Diencephalon (tissue), 1 donor: ENCODE measurements around the gene FNDC4. TPM values are rescaled to one million over a fixed set of nuclear protein-coding genes. Genes with fewer than 3 reads are reported as not detected.

Experiments
- small RNA-seq: library from RNA; depleted of rRNA; stranded (forward); fragments of <200 nt; gene quantifications from one replicate; pipeline ENCODE3, GENCODE V24; 2014
- total RNA-seq: library from RNA; depleted of rRNA; stranded (reverse); fragments of >200 nt; gene quantifications from one replicate; pipeline ENCODE4 v1.2.3, GENCODE V29; 2014

The FNDC4 gene, protein sequence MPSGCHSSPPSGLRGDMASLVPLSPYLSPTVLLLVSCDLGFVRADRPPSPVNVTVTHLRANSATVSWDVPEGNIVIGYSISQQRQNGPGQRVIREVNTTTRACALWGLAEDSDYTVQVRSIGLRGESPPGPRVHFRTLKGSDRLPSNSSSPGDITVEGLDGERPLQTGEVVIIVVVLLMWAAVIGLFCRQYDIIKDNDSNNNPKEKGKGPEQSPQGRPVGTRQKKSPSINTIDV
- 52.8 TPM for total RNA-seq

GRCh38 chr2:27494944-27495554, at the start of gene FNDC4:
FNDC4 (minus strand) TSS chr2:27495200; CDS start chr2:27494679, 521 bp downstream.

DNA sequence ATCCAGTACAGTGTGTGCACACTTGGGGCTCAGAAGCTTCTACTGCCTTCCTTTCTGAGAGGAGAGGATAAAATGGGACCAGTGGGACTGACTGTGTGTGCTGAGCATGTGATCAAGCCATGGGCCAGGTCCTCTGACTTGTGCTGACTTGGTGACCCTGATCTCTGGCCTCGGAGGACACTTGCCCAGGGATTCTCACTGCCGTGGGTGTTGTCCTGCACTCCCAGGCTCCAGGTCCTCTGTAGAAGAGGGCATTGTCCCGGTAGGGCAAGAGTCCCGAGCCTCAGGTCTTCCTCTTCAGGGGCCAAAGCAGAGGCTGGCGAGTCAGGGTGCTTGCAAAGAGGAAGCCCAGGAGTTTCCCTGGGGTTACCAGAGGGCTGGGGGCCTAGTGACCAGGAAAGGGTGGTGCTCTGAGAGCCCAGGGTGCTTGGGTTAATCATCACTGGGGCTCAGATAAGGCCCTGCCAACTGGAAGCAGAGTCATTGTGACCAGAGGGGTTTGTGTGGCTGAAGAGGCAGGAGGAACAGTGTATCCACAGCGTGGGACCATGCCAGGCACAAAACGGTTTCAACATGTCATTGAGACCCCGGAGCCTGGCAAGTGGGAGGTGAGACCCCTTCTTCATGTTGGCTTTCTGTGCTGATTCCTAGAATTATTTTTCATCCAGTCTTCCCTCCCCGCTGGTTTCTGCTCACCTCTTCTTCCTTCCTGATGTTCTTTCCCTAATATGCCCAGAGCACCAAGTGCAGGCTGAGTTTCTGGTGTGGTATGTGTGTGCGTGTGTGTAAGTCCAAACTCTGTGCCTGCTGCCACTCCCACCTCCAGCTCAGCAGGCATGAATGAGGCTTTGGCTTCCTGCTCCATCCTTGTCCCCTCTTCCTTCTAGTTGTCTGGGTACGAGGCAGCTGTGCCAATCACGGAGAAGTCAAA, 1.6 kb upstream of the FNDC4 start, which contains the start of gene GCKR:
Gene GCKR (plus strand): TSS at position 483 of the 931 bp plus-strand sequence. CDS start 66 bp downstream, at position 549.

GRCh38 chr2:27489498-27490397, 5.3 kb downstream of the FNDC4 start, which contains the start of gene IFT172:
IFT172 (minus strand) TSS chr2:27489743; CDS start chr2:27489653, 90 bp downstream.

DNA sequence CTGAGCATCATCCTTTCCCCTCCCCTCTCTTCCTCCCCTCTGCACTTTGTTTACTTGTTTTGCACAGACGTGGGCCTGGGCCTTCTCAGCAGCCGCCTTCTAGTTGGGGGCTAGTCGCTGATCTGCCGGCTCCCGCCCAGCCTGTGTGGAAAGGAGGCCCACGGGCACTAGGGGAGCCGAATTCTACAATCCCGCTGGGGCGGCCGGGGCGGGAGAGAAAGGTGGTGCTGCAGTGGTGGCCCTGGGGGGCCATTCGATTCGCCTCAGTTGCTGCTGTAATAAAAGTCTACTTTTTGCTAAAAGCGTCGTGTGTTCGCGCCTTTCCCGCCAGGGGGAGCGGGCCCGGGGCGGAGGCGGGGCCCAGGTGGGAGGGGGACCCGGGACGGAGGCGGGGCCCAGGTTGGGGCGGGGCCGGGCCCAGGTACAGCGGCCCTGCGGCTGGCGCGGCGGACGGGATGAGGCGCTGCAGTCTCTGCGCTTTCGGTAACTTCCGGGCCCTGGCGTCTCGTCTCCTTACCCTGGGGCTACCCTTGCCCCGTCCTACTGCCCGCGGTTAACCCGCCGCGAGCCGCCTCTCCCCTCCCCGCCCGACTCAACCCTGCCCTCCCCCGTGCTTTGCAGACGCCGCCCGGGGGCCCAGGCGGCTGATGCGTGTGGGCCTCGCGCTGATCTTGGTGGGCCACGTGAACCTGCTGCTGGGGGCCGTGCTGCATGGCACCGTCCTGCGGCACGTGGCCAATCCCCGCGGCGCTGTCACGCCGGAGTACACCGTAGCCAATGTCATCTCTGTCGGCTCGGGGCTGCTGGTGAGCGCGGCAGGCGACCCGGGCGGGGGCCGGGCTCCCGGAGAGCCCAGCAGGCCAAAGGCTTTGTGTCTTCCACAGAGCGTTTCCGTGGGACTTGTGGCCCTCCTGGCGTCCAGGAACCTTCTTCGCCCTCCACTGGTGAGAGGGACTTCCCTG, 52.8 kb downstream of the FNDC4 start, which contains the start of gene KRTCAP3:
Gene KRTCAP3 (plus strand): TSS at position 424 of the 962 bp plus-strand sequence. CDS start 32 bp downstream, at position 456.

Small RNAs within 50 kb of the gene (small RNA-seq; reads per million reads assigned to genes)
- gene RNU6-986P, result not detected

Other genes starting within 250 kb of the FNDC4 start
- gene SLC30A3, start 232.2 kb downstream of the FNDC4 start, total RNA-seq, result 2.1 TPM
- 0.23 TPM for gene DNAJC5G, start 219.8 kb downstream of the FNDC4 start, total RNA-seq
- not detected for gene TRIM54, start 212.8 kb downstream of the FNDC4 start, total RNA-seq
- 0.92 TPM for gene UCN, start 186.8 kb downstream of the FNDC4 start, total RNA-seq
- 45.7 TPM for gene MPV17, start 172.1 kb downstream of the FNDC4 start, total RNA-seq
- 32.3 TPM for gene GTF3C2, start 138.4 kb downstream of the FNDC4 start, total RNA-seq
- gene EIF2B4, start 124.9 kb downstream of the FNDC4 start, total RNA-seq, result 23.8 TPM
- 66.0 TPM for gene SNX17, start 124.6 kb downstream of the FNDC4 start, total RNA-seq
- gene ZNF513, start 114.5 kb downstream of the FNDC4 start, total RNA-seq, result 14.1 TPM
- gene PPM1G, start 85.6 kb downstream of the FNDC4 start, total RNA-seq, result 67.1 TPM
- 78.2 TPM for gene NRBP1, start 66.6 kb downstream of the FNDC4 start, total RNA-seq
- gene KRTCAP3, start 52.8 kb downstream of the FNDC4 start, total RNA-seq, result 0.46 TPM
- gene IFT172, start 5.5 kb downstream of the FNDC4 start, total RNA-seq, result 42.0 TPM
- gene GCKR, start 1.6 kb upstream of the FNDC4 start, total RNA-seq, result 0.69 TPM
- 56.7 TPM for gene ZNF512, start 87.8 kb upstream of the FNDC4 start, total RNA-seq
- gene CCDC121, start 133.8 kb upstream of the FNDC4 start, total RNA-seq, result 6.7 TPM
- gene GPN1, start 133.8 kb upstream of the FNDC4 start, total RNA-seq, result 36.0 TPM
- gene SUPT7L, start 168.4 kb upstream of the FNDC4 start, total RNA-seq, result 34.6 TPM
- gene SLC4A1AP, start 168.7 kb upstream of the FNDC4 start, total RNA-seq, result 29.5 TPM